ENCODE measurements around the gene SOX9. TPM values are rescaled to one million over a fixed set of nuclear protein-coding genes. Genes with fewer than 3 reads are reported as not detected.
A peak's percentile ranks its signal among the peaks of the same experiment; 100 is the strongest.

Gene SOX9
- total RNA-seq, 1 donor from 2014 or later, result 23.8 TPM

- peak; percentile 52 for DNase-seq (ENCODE audit: low read depth)
- TF ChIP-seq CTCF (conservative IDR thresholded peaks at IDR 0.05; ENCODE audit: low read depth, low read length), result peak; percentile 10
- no peak overlapping the region for H3K4me3 ChIP-seq (ENCODE audit: low read depth, low read length)
These were observed 6.0 kb downstream of the SOX9 start for GRCh38 chr17:72126575-72127486.

GRCh38 chr17:72128039-72128438, 7.2 kb downstream of the SOX9 start:
- DNase-seq (ENCODE audit: low read depth), result no peak
- no peak overlapping the region for H3K4me3 ChIP-seq (ENCODE audit: low read depth, low read length)
- TF ChIP-seq CTCF (conservative IDR thresholded peaks at IDR 0.05; ENCODE audit: low read depth, low read length), result no peak

DNA sequence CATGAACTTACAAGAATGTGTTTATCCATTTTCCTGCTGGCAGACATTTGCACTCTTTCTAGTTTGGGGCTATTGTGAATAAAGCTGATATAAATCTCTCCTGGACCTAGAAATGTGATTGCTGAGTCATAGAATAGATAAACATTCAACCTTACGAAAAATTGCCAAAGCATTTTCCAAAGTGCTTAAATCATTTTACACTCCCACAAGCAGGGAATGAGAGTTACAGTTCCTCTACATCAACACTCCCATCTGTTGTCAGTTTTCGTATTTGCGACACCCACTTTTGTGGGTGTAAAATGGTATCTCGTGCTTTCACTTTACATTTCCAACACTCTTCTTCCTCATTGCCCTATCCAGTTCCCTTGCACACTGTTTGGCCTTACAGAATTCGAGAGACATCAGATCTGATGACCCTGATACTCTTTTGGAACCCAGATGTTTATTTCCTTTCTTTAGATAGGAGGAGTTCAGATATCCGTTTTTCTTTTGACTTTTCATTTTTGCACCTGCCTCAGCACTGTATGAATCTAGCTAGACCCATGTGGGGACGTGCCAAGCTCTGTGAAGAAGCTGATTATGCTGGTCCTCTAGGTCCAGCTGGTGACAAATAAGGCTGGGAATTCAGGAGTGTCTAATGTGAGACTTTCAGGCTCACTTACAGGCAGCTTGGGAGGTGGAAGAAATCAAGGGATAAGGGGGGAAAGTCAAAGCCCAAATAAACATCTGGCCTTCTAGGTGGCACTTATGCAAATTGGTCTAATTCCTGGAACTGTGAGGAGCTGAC, 14.0 kb downstream of the SOX9 start:
- no peak for DNase-seq (ENCODE audit: low read depth)
- TF ChIP-seq CTCF (conservative IDR thresholded peaks at IDR 0.05; ENCODE audit: low read depth, low read length), result no peak
- H3K4me3 ChIP-seq (ENCODE audit: low read depth, low read length), result no peak overlapping the region

GRCh38 chr17:72135546-72136325, 14.9 kb downstream of the SOX9 start:
- DNase-seq (ENCODE audit: low read depth), result no peak
- TF ChIP-seq CTCF (conservative IDR thresholded peaks at IDR 0.05; ENCODE audit: low read depth, low read length), result no peak
- no peak overlapping the region for H3K4me3 ChIP-seq (ENCODE audit: low read depth, low read length)

DNA sequence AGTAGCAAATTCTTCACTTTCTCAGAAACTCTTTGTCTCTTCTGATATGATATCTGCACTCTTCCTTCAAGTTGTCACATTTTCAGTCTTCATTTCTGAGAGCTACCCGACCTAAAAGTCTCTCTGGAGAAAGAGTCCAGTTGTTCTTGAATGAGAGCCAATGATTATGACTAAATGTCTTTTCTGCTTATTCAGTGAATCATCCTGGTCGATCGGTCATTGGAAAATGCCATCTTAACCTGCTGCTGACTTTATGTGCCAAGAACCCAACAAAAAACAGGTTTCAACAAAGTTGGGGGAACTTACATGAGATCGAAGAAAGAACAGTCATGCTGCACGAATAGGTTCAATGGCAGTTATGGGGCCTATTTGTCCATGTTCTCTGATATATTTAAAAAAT, 15.9 kb downstream of the SOX9 start:
- H3K4me3 ChIP-seq (ENCODE audit: low read depth, low read length), result no peak overlapping the region
- no peak for TF ChIP-seq CTCF (conservative IDR thresholded peaks at IDR 0.05; ENCODE audit: low read depth, low read length)
- peak; percentile 70 for DNase-seq (ENCODE audit: low read depth)

DNA sequence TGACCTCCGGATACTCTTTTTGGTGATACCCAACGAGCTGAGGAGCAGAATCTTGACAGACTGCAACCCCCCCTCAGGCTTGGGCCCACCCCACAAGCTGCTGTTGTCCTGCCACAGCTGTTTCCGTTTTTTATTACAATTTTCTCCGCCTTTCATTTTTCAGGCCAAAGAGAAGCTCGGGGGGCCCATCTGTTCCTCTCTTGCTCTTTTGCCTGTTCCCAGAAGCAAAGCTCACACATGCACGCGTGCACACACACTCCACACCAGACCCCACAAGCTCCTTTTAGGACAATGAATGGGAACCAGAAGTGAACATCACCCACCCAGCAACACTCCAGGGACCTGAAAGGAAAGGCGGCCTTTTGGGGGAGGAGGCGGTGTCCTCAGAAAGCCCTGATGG, 16.3 kb downstream of the SOX9 start:
- DNase-seq (ENCODE audit: low read depth), result no peak
- H3K4me3 ChIP-seq (ENCODE audit: low read depth, low read length), result no peak overlapping the region
- no peak for TF ChIP-seq CTCF (conservative IDR thresholded peaks at IDR 0.05; ENCODE audit: low read depth, low read length)

Data from epithelial cell of proximal tubule (primary cell).